ENCODE measurements around the gene LRRC32.

LRRC32 gene

GRCh38 chr11:76663912-76664440 is 6.6 kb downstream of the LRRC32 start:
- DNase-seq (ENCODE audit: low read depth in 2 of 2), result no peak

DNA sequence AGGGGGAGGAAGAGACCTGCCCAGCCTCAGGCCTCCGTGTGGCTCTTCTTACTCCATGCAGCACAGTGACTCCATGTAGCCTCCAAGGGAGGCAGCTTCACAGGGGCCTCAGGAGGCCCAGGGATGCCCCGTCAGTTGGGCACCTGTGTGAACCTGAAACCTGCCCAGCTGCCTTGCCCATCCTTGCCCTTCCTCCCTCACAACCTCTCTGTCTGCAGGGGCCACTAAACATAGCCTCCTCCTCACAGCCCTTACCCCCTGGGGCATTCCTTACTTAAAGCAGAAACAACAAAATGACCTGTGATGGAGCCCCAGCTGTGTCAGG is 7.1 kb downstream of the LRRC32 start:
- DNase-seq (ENCODE audit: low read depth in 2 of 2), result no peak

DNA sequence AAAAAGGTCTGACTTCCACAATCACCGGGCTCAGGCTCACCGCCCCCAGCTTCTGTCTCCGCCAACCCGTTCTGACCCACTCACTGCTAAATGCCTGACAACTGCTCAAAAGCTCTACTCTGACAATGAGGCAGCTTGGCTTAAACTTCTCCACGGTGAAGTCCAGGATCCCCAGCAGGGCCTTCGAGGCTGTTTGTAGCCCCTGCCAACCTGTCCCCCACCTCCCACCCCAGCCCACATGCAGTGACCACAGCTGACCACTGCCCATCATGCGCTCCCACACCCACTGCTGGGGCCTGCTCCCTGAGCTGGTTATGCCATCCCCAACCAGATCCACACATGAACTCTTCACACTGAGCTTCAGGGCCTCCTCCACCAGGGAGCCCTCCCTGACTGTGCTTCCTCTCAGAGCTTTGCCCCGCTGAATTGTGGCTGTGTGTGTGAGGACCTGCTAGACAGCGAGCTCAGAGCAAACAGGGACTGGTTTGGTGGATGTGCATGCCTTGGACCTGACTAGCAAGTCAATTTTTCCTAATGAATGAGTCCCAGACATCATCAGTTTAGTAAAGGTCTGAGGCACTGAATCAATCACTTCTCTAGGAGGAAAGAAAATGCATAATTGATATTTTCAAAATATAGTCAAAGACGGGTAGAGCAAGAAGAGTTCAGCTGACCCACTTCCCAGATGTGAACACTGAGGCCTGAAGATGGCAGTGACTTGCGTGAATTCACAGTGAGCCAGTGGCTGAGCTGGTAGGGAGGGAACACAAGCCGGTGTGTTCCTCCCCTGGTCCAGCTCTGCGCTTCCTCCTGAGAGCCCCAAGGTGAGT is 7.7 kb downstream of the LRRC32 start:
- DNase-seq (ENCODE audit: low read depth in 2 of 2), result no peak

DNA sequence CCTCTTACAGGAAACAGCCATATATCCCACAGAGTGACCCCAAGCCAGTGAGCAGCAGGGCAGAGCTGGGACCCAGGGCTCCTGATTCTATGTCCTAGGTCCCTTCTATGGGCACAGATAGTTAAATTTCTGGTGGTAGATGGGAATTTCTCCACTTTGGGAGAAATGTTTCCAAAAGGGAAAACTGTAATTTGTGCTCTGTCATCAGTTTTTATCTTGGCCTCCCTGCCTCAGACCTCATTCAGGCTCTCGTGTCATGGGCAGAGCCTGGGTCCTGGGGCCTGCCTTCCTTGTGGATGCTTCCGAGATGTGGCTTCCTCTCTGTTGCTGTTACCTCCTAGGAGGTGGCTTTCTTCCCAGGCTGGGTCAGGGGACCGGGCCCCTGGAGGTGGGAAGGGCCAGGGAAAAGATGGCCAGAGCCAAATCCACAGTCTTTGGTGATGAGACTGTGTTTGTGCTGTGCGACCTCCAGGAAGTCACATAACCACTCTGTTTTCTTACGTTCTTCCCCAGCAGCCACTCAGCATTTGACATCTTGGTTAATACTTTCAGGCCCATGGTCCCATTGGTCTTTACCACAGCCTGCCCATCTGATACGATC is 8.6 kb downstream of the LRRC32 start:
- DNase-seq (ENCODE audit: low read depth in 2 of 2), result no peak

GRCh38 chr11:76661306-76661751 is 9.2 kb downstream of the LRRC32 start:
- DNase-seq (ENCODE audit: low read depth in 2 of 2), result no peak

GRCh38 chr11:76660533-76661305 is 9.8 kb downstream of the LRRC32 start:
- no peak for DNase-seq (ENCODE audit: low read depth in 2 of 2)

GRCh38 chr11:76659672-76660532 is 10.6 kb downstream of the LRRC32 start:
- DNase-seq (ENCODE audit: low read depth in 2 of 2), result no peak

- DNase-seq (ENCODE audit: low read depth in 2 of 2), result no peak
Observed at GRCh38 chr11:76658651-76659650, 11.6 kb downstream of the LRRC32 start.

- DNase-seq (ENCODE audit: low read depth in 2 of 2), result no peak
Observed at GRCh38 chr11:76658231-76658630, 12.3 kb downstream of the LRRC32 start.

DNA sequence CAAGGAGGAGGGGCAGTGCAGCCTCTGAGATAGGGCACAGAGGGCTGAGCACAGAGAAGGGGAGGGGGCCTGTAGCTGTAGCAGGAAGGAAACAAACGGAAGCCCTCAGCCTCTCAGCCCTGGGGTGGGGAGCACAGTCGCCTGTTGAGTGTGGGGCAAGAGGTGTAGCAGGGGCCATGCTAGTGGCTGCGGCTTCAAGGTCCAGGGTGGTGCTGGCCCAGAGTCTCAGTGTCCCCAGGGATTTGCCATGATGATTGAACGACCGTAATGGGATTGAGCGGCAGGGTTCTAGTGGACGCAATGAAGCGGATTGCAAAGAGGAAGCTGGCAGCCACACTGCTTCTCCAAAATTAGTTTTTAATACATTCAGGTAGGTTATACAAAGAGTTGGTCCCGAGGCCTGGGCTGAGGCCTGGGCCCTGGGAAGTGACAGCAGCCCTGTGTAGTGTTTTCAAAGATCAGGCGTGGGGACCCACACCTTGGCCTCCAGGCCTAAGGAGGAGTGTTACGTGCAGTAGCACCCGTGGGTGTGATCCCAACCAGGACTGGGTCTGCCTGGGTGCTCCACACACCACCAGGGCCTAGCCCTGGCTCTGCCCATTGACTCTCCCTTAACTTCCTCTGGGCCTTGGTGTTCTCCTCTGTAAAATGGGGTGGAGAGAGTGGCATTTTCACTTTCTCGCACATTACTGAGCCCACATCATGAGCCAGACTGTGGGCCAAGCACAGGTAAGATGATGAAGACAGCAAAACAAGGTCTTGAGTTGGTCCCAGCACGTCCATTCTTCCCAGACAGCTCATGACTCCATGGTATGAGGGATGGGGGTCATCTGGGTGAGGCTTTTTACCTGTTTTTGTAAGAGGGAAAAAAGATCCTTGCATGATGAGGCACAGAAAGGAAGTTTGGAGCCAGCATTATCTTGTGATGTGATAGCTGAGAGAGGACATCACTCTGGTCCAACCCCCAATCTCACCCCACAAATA is 13.1 kb downstream of the LRRC32 start:
- DNase-seq (ENCODE audit: low read depth in 2 of 2), result no peak

- no peak for DNase-seq (ENCODE audit: low read depth in 2 of 2)
Observed at GRCh38 chr11:76656571-76657081, 13.9 kb downstream of the LRRC32 start.

DNA sequence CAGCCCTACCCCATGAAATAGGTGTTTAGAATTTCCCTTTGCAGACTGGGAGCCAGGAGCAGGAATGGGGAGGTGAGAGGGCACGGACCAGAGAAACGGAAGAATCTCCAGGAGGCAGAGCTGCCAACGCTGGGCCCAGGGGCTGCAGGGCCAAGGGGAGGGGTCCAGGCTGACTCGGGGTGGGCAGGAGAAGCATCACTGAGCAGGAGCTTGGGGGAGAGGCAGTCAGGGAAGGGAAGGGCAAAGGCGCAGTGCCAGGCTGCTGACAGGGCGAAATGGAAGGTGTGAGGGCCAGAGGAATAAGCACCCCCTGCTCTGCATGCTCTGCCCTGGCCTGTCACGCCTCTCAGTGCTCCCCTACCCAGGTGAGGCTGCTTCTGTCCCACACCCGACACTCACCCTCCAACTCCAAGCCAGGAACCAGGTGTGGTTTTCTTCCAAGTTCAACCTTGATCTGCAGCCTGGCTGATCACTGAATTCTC is 14.5 kb downstream of the LRRC32 start:
- no peak for DNase-seq (ENCODE audit: low read depth in 2 of 2)

DNA sequence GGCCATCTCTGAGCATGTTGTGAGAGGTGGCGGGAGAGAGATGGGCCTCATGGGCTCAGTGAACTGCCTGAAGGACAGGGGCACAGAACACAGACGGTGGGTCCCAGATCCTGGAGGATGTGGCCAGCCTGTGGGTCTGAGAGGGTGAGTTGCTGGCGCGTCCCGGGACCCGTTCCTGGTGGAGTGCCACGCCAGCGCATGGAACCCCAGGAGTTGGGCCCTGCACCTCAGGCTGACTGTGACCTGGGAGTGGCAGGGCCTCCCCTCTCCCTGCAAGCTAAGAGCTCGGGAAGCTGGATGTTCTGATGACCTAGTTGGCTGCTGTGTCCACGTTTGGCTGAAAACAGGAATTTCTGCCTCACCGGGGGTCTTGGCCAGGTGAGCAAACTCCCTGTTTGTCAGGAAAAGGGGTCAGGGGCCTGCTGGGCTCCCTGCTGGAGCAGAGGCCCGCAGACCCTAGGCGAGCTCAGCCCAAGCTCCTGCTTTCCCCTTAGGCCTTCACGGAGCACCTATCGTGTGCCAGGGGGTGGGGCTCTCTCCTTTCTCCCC is 15.0 kb downstream of the LRRC32 start:
- DNase-seq (ENCODE audit: low read depth in 2 of 2), result no peak

DNA sequence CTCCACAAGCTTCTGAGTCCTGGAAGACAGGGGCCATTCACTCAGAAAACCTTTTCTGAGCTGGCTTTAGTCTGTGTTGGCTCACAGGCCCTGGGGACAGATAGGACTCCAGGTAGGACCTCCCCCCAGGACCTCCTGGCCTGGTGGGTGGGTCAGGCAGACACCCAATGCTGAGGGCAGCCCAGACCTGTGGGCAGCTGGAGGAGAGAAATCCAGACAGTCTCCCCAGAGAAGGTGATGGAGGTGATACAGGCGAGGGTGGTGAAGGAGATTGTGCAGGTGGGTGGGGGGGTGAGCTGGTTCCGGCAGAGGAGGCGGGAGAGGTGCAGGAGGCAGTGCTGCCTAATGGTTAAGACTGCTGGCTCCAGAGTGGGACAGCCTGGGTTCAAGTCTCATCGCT is 15.6 kb downstream of the LRRC32 start:
- no peak for DNase-seq (ENCODE audit: low read depth in 2 of 2)

- no peak for DNase-seq (ENCODE audit: low read depth in 2 of 2)
Observed at GRCh38 chr11:76654298-76654851, 16.2 kb downstream of the LRRC32 start.

DNA sequence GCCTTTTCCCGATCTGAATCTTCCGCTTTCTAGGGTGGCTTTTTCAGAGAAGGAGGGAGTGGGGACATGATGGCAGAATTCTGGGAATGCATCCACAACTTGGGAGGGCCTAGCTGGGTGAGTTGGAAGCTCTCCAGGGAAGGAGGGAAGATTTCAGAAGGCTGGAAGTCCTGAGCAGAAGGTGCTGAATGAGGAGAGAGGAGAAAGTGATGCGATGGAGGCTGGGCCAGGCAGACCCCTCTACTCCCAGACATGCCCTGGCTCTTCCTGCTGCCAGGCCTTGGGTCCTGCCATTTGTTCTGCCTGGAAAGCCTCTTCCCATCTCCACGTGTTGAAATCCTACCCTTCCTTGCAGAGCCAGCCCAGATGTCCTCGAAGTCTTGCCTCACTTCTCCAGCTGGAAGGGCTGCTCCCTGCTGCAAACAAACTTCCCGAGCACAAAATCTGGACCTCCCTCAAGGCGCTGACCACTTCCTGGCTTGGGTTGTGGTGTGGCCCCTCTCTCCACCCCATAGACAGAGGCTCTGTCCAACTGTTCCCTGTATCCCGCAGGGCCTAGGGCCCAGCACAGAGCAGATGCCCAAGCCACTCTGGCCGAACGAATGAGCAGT is 16.8 kb downstream of the LRRC32 start:
- DNase-seq (ENCODE audit: low read depth in 2 of 2), result no peak

DNA sequence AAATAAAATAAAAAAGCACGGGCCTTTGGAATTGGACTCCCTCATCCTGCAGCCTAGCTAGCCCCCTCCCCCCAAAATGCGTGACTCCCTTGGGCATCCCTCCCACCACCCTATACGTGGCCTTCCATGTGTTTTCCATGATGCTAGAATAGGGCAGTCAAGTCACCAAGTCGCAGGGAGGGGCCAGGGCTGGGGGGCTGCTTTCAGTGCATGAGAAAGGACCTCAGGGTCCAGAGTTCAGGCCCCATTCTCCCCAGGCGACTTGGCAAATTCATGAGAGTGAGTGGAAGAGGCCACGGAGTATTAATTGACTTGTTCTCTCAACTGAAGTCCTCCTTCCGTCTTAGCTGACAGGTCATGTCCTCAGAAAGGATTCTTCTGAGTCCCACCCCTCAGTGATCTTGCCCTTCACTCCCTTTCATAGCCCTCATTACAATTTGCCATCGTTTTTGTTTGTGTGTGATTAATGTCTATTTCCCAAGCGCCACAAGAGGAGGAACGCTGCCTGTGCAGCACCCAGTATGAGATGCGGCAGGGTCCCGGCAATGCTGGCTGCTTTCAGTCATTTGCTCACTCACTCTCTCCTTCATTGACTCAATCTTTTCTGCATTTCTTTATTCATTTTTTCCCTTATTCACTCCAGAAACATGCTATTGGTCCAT is 17.4 kb downstream of the LRRC32 start:
- DNase-seq (ENCODE audit: low read depth in 2 of 2), result no peak
